Liver (tissue), 3 donors: ENCODE data around the gene RFT1.

Experiments
- EGR1 ChIP-seq, 2 donors: IDR thresholded peaks; 2 replicates each; pipeline ENCODE4 v1.6.1; 2016 to 2018; ENCODE audit warnings: antibody characterized with exemption in 2 of 2, low read depth in 2 of 2
- GABPA ChIP-seq, 2 donors: IDR thresholded peaks in 1 of 2; conservative IDR thresholded peaks in 1 of 2; 2 replicates each; pipeline ENCODE4 v1.6.1; 2016; ENCODE audit warnings: antibody characterized with exemption in 2 of 2, mild to moderate bottlenecking in 1 of 2, moderate library complexity in 1 of 2
- JUND ChIP-seq, 2 donors: IDR thresholded peaks; 2 replicates each; pipeline ENCODE4 v1.6.1; 2016; ENCODE audit warnings: antibody characterized with exemption in 2 of 2
- RAD21 ChIP-seq, 2 donors: IDR thresholded peaks; 2 replicates each; pipeline ENCODE4 v1.6.1; 2016; ENCODE audit warnings: antibody characterized with exemption in 2 of 2, mild to moderate bottlenecking in 2 of 2
- SP1 ChIP-seq: IDR thresholded peaks from 2 replicates; pipeline ENCODE4 v1.6.1; 2018; ENCODE audit warnings: antibody characterized with exemption, mild to moderate bottlenecking
- TAF1 ChIP-seq: conservative IDR thresholded peaks from 2 replicates; pipeline ENCODE4 v1.6.1; 2016; ENCODE audit warnings: antibody characterized with exemption, mild to moderate bottlenecking
- YY1 ChIP-seq: IDR thresholded peaks from 2 replicates; pipeline ENCODE4 v1.6.1; 2016; ENCODE audit warnings: antibody characterized with exemption, mild to moderate bottlenecking
- TF ChIP-seq, protein P1 (sequence below): IDR thresholded peaks from 2 replicates; pipeline ENCODE4 v1.6.1; 2016; ENCODE audit warnings: antibody characterized with exemption, mild to moderate bottlenecking
- TF ChIP-seq, protein P2 (sequence below): fragments of 150-350 bp; IDR thresholded peaks from 2 replicates; pipeline ENCODE4 v1.5.1; 2017; ENCODE audit warnings: improper control_type of control experiment, low read depth, low read length; ENCODE audit not compliant: missing input control
- TF ChIP-seq, protein P3 (sequence below): IDR thresholded peaks from 2 replicates; pipeline ENCODE4 v1.6.1; 2016; ENCODE audit warnings: antibody characterized with exemption
- TF ChIP-seq, protein P4 (sequence below): IDR thresholded peaks from 2 replicates; pipeline ENCODE4 v1.6.1; 2016; ENCODE audit warnings: antibody characterized with exemption
- donor health status: healthy.
- donor health status: healthy.

DNA sequence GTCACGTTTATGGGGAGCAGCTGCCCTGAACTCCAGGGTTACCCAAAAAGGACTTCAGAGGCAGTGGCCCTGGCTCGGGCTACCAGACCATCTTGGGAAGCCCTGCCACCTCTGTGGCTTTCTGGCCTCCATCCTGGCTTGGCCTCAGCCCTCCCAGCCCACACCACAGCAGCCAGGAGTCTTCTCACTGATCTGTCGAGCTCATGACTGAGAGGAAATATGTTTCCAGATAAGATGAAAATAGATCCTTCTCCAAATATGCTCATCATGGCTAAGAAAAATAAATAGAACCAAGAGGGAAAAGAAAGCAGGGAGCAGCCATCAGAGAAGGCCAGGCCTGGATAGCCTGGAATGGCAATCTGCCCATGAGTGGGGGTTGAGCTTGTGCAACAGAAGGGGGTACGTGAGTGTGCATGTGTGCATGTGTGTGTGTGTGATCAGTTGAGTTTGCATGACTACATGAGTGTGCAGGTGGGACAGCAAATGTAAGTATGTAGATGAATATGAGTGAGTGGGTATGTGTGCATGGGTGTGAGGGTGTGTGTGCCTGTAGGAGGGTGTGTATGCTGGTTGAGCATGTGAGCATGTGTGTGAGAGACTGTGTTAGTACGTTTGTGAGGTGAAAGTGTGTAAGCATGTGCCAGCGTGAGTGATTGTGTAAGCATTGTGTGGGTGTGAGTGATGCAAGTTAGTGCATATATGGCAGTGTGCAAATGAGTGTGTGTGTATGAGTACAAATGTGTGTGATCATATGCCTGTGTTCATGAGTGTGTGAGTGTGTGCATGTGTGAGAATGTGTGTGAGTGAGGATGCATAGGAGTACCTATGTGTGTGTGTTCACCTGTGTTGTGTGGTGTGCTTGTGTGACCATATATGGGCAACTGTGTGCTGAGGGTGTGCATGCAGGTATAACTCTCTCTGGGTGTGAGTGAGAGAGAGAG lies 9.9 kb upstream of the RFT1 start:
- TF ChIP-seq, protein P1, sequence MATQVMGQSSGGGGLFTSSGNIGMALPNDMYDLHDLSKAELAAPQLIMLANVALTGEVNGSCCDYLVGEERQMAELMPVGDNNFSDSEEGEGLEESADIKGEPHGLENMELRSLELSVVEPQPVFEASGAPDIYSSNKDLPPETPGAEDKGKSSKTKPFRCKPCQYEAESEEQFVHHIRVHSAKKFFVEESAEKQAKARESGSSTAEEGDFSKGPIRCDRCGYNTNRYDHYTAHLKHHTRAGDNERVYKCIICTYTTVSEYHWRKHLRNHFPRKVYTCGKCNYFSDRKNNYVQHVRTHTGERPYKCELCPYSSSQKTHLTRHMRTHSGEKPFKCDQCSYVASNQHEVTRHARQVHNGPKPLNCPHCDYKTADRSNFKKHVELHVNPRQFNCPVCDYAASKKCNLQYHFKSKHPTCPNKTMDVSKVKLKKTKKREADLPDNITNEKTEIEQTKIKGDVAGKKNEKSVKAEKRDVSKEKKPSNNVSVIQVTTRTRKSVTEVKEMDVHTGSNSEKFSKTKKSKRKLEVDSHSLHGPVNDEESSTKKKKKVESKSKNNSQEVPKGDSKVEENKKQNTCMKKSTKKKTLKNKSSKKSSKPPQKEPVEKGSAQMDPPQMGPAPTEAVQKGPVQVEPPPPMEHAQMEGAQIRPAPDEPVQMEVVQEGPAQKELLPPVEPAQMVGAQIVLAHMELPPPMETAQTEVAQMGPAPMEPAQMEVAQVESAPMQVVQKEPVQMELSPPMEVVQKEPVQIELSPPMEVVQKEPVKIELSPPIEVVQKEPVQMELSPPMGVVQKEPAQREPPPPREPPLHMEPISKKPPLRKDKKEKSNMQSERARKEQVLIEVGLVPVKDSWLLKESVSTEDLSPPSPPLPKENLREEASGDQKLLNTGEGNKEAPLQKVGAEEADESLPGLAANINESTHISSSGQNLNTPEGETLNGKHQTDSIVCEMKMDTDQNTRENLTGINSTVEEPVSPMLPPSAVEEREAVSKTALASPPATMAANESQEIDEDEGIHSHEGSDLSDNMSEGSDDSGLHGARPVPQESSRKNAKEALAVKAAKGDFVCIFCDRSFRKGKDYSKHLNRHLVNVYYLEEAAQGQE = no peak
- TF ChIP-seq JUND (IDR thresholded peaks at IDR 0.05) (no peak), TAF1 (no peak), RAD21 (IDR thresholded peaks at IDR 0.05) (no peak), YY1 (no peak), GABPA (IDR thresholded peaks at IDR 0.05 in 1 of 2, conservative IDR thresholded peaks at IDR 0.05 in 1 of 2) (no peak), SP1 (no peak), EGR1 (IDR thresholded peaks at IDR 0.05; ENCODE audit: low read depth in 2 of 2) (no peak)
- TF ChIP-seq, protein P2, sequence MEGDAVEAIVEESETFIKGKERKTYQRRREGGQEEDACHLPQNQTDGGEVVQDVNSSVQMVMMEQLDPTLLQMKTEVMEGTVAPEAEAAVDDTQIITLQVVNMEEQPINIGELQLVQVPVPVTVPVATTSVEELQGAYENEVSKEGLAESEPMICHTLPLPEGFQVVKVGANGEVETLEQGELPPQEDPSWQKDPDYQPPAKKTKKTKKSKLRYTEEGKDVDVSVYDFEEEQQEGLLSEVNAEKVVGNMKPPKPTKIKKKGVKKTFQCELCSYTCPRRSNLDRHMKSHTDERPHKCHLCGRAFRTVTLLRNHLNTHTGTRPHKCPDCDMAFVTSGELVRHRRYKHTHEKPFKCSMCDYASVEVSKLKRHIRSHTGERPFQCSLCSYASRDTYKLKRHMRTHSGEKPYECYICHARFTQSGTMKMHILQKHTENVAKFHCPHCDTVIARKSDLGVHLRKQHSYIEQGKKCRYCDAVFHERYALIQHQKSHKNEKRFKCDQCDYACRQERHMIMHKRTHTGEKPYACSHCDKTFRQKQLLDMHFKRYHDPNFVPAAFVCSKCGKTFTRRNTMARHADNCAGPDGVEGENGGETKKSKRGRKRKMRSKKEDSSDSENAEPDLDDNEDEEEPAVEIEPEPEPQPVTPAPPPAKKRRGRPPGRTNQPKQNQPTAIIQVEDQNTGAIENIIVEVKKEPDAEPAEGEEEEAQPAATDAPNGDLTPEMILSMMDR = no peak
- TF ChIP-seq, protein P3, sequence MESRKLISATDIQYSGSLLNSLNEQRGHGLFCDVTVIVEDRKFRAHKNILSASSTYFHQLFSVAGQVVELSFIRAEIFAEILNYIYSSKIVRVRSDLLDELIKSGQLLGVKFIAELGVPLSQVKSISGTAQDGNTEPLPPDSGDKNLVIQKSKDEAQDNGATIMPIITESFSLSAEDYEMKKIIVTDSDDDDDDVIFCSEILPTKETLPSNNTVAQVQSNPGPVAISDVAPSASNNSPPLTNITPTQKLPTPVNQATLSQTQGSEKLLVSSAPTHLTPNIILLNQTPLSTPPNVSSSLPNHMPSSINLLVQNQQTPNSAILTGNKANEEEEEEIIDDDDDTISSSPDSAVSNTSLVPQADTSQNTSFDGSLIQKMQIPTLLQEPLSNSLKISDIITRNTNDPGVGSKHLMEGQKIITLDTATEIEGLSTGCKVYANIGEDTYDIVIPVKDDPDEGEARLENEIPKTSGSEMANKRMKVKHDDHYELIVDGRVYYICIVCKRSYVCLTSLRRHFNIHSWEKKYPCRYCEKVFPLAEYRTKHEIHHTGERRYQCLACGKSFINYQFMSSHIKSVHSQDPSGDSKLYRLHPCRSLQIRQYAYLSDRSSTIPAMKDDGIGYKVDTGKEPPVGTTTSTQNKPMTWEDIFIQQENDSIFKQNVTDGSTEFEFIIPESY = no peak
- TF ChIP-seq, protein P4, sequence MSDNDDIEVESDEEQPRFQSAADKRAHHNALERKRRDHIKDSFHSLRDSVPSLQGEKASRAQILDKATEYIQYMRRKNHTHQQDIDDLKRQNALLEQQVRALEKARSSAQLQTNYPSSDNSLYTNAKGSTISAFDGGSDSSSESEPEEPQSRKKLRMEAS = no peak
